HL-60 (cell line): ENCODE data around the gene MAP2K5.

Experiments
- DNase-seq, 2 experiments: peaks; one replicate each; pipeline ENCODE4 v3.0.0-alpha.2; 2010 to 2020; ENCODE audit warnings: low read depth in 1 of 2, low spot score in 1 of 2
- H3K27ac ChIP-seq: fragments of 250-450 bp; sonication (Bioruptor Pico); replicated peaks from 2 replicates; pipeline ENCODE4 v1.5.1; 2020; ENCODE audit warnings: mild to moderate bottlenecking, moderate library complexity
- H3K27me3 ChIP-seq: fragments of 250-450 bp; sonication (Bioruptor Pico); 2 replicates; pipeline ENCODE4 v1.5.1; 2021; ENCODE audit warnings: mild to moderate bottlenecking, moderate library complexity; ENCODE audit not compliant: insufficient read depth, poor library complexity, severe bottlenecking
- H3K4me3 ChIP-seq: replicated peaks from 2 replicates; pipeline ENCODE4 v1.5.1; 2011; ENCODE audit warnings: mild to moderate bottlenecking, control low read depth, low read length; ENCODE audit not compliant: insufficient read depth
- GABPA ChIP-seq: IDR thresholded peaks from 2 replicates; pipeline ENCODE4 v1.6.1; 2012; ENCODE audit warnings: low read depth
- POLR2AphosphoS5 ChIP-seq: IDR thresholded peaks from 2 replicates; pipeline ENCODE4 v1.6.1; 2012; ENCODE audit warnings: low read depth
- REST ChIP-seq: IDR thresholded peaks from 2 replicates; pipeline ENCODE4 v1.6.1; 2012; ENCODE audit warnings: low read depth; ENCODE audit not compliant: insufficient replicate concordance
- SPI1 ChIP-seq: IDR thresholded peaks from 2 replicates; pipeline ENCODE4 v1.6.1; 2012; ENCODE audit warnings: low read depth, mild to moderate bottlenecking, borderline replicate concordance
- TF ChIP-seq, protein P1 (sequence below): IDR thresholded peaks from one replicate; pipeline ENCODE4 v1.5.1; 2011; ENCODE audit warnings: low read length, control low read depth, inconsistent platforms; ENCODE audit not compliant: insufficient read depth

Gene MAP2K5

GRCh38 chr15:67547836-67548235 lies 5.3 kb downstream of the MAP2K5 start:
- TF ChIP-seq REST (no peak), POLR2AphosphoS5 (no peak), SPI1 (no peak), GABPA (no peak)
- Histone ChIP-seq H3K4me3 (no peak overlapping the region), H3K27ac (no peak overlapping the region), H3K27me3 (no peaks in the 10 kb centered on the region)
- DNase-seq, result no peak

DNA sequence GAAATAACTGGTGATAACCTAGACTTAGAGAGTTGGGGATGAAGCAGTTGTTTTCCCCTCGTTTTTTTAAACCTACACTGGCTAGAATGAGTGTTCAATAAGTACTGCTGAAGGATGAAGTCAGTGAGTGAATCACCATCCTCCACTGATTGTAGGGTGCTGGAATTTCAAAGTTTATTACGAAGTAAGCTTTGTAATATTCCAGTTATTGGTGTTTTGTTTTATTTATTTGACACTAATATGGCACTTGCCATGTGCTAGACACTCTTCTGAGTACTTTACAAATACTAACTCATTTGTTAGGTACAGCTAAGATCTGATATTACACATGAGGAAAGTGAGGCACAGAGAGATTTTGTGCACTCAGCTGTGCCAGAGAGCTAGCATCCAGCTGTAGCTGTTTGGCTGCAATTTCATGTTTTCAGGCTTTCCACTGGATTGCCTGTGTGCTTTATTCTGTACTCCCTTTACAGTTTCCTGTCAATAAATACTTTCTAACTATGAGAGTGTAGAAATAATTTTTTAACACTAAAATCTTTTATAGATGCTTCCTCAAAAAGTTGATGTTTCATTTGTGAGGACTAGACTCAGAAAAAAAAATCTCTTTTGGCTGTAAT lies 5.8 kb downstream of the MAP2K5 start:
- H3K27ac ChIP-seq, result no peak overlapping the region
- DNase-seq, result no peak
- no peak overlapping the region for H3K4me3 ChIP-seq
- H3K27me3 ChIP-seq, result no peaks in the 10 kb centered on the region
- TF ChIP-seq GABPA (no peak), POLR2AphosphoS5 (no peak), SPI1 (no peak), REST (no peak)
- TF ChIP-seq, protein P1, sequence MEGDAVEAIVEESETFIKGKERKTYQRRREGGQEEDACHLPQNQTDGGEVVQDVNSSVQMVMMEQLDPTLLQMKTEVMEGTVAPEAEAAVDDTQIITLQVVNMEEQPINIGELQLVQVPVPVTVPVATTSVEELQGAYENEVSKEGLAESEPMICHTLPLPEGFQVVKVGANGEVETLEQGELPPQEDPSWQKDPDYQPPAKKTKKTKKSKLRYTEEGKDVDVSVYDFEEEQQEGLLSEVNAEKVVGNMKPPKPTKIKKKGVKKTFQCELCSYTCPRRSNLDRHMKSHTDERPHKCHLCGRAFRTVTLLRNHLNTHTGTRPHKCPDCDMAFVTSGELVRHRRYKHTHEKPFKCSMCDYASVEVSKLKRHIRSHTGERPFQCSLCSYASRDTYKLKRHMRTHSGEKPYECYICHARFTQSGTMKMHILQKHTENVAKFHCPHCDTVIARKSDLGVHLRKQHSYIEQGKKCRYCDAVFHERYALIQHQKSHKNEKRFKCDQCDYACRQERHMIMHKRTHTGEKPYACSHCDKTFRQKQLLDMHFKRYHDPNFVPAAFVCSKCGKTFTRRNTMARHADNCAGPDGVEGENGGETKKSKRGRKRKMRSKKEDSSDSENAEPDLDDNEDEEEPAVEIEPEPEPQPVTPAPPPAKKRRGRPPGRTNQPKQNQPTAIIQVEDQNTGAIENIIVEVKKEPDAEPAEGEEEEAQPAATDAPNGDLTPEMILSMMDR, result no peak

DNA sequence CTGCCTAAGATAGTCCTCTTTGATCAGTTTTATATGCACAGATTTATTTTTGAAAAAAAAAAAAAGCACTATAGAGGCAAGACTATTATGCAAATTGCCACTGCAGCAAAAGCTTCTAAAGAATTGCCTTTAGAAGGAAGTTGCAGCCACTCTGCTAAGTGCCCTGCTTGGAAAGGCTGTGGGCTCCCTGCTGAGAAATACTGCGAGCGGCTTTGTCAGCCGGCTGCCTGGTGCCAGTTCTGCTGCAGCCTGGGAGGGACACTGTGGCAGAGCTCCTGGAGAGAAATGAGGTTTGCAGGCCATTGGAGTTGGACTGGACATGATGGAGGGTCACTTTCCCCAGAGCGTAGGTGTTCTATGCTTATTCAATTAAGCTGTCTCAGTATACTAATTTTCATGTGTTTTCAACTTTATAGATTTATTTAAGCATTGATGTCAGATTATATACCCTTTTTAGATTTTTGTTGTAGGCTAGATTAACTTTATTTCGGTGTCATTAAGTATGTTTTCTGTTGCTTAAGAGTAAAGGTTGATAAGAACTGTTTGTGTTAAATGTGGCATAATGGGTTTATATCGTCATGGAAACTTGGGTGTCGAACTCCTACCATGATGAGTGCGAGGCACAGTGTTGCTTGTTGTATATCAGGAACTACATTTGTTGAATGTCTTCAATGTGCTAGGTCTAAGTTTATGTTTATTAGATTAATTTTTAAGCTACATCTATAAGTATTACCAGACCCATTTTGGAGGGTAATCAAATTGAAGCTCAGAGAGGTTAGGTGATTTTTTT lies 6.6 kb downstream of the MAP2K5 start:
- DNase-seq, result peak in 1 of 2 experiments; percentile 67
- no peak overlapping the region for H3K27ac ChIP-seq
- H3K27me3 ChIP-seq, result no peaks in the 10 kb centered on the region
- TF ChIP-seq GABPA, result no peak
- TF ChIP-seq POLR2AphosphoS5, result no peak
- no peak for TF ChIP-seq REST
- no peak for TF ChIP-seq SPI1
- TF ChIP-seq, protein P1, result no peak
- no peak overlapping the region for H3K4me3 ChIP-seq
